ENCODE data around the gene STK31.
"Not testable (repeated sequence)": the region's sequence is repeated elsewhere in the genome, so short reads cannot be mapped to it uniquely, and the experiment has no call there.

Gene STK31

GRCh38 chr7:23712368-23713284 lies 2.6 kb downstream of the STK31 start:
- peak; percentile 67 for DNase-seq (ENCODE audit: low read depth)

- peak; percentile 85 for DNase-seq (ENCODE audit: low read depth)
These were observed 3.5 kb downstream of the STK31 start for GRCh38 chr7:23713285-23714149.

- no peak for DNase-seq (ENCODE audit: low read depth)
These were observed 4.1 kb downstream of the STK31 start for GRCh38 chr7:23714150-23714464.

GRCh38 chr7:23714579-23714978 lies 4.6 kb downstream of the STK31 start:
- DNase-seq (ENCODE audit: low read depth): no peak

GRCh38 chr7:23715099-23715498 lies 5.1 kb downstream of the STK31 start:
- no peak for DNase-seq (ENCODE audit: low read depth)

- no peak for DNase-seq (ENCODE audit: low read depth)
These were observed 7.8 kb downstream of the STK31 start for GRCh38 chr7:23717788-23718187.

GRCh38 chr7:23721456-23721855 lies 11.4 kb downstream of the STK31 start:
- DNase-seq (ENCODE audit: low read depth): no peak

- DNase-seq (ENCODE audit: low read depth): not testable (repeated sequence)
These were observed 12.7 kb downstream of the STK31 start for GRCh38 chr7:23722587-23723216.

- DNase-seq (ENCODE audit: low read depth): not testable (repeated sequence)
These were observed 14.1 kb downstream of the STK31 start for GRCh38 chr7:23724113-23724512.

GRCh38 chr7:23742051-23742450 lies 32.0 kb downstream of the STK31 start:
- peak; percentile 3 for DNase-seq (ENCODE audit: low read depth)

GRCh38 chr7:23743226-23743625 lies 33.2 kb downstream of the STK31 start:
- DNase-seq (ENCODE audit: low read depth): no peak

GRCh38 chr7:23746629-23747028 lies 36.6 kb downstream of the STK31 start:
- DNase-seq (ENCODE audit: low read depth): no peak

GRCh38 chr7:23751852-23752251 lies 41.8 kb downstream of the STK31 start:
- DNase-seq (ENCODE audit: low read depth): no peak

- DNase-seq (ENCODE audit: low read depth): not testable (repeated sequence)
These were observed 48.8 kb downstream of the STK31 start for GRCh38 chr7:23758839-23759238.

GRCh38 chr7:23759671-23760391 lies 49.8 kb downstream of the STK31 start:
- peak; percentile 60 for DNase-seq (ENCODE audit: low read depth)

- DNase-seq (ENCODE audit: low read depth): no peak
These were observed 55.9 kb downstream of the STK31 start for GRCh38 chr7:23765943-23766342.

- DNase-seq (ENCODE audit: low read depth): no peak
These were observed 57.5 kb downstream of the STK31 start for GRCh38 chr7:23767514-23767913.

- DNase-seq (ENCODE audit: low read depth): no peak
These were observed 58.0 kb downstream of the STK31 start for GRCh38 chr7:23768022-23768421.

GRCh38 chr7:23779185-23779800 lies 69.3 kb downstream of the STK31 start:
- DNase-seq (ENCODE audit: low read depth): not testable (repeated sequence)

- DNase-seq (ENCODE audit: low read depth): no peak
These were observed 73.1 kb downstream of the STK31 start for GRCh38 chr7:23783115-23783514.

GRCh38 chr7:23787272-23787671 lies 77.3 kb downstream of the STK31 start:
- no peak for DNase-seq (ENCODE audit: low read depth)
